Breast epithelium (tissue), 4 donors: Measurements from ENCODE around the gene C9orf152. TPM values are rescaled to one million over a fixed set of nuclear protein-coding genes. Genes with fewer than 3 reads are reported as not detected.

Source experiments
- DNase-seq, 2 donors: peaks; one replicate each; pipeline ENCODE4 v3.0.0-alpha.2; 2019; ENCODE audit warnings: low spot score in 2 of 2
- H3K27ac ChIP-seq, 2 donors: fragments of 200-600 bp; sonication (generic) in 1 of 2; one replicate each; pipeline ENCODE4 v1.5.1; 2016 to 2019; ENCODE audit warnings: mild to moderate bottlenecking in 1 of 2
- H3K27me3 ChIP-seq, 2 donors: fragments of 200-600 bp; sonication (generic) in 1 of 2; one replicate each; pipeline versions ENCODE4 v1.5.1 to v1.6.0; 2017 to 2019; ENCODE audit warnings: control low read depth in 1 of 2, mild to moderate bottlenecking in 1 of 2
- H3K36me3 ChIP-seq: fragments of 200-600 bp; one replicate; pipeline ENCODE4 v1.5.1; 2019
- H3K4me1 ChIP-seq, 2 donors: fragments of 200-600 bp; sonication (generic); one replicate each; pipeline ENCODE4 v1.5.1; 2016 to 2019; ENCODE audit warnings: control low read depth in 1 of 2
- H3K4me3 ChIP-seq, 3 donors: fragments of 200-600 bp; sonication (generic); 1 replicate in 2 of 3; 2 replicates in 1 of 3; pipeline ENCODE4 v1.5.1; 2016 to 2019; ENCODE audit warnings: mild to moderate bottlenecking in 3 of 3, moderate library complexity in 2 of 3
- H3K9me3 ChIP-seq, 2 donors: fragments of 200-600 bp; sonication (generic) in 1 of 2; one replicate each; pipeline ENCODE4 v1.5.1; 2016 to 2019; ENCODE audit warnings: control low read depth in 1 of 2
- POLR2A ChIP-seq: fragments of 450-650 bp; IDR thresholded peaks from one replicate; pipeline ENCODE4 v1.6.1; 2016; ENCODE audit warnings: antibody characterized with exemption, mild to moderate bottlenecking, moderate library complexity
- POLR2AphosphoS5 ChIP-seq, 3 donors: sonication (generic); formaldehyde crosslinking; IDR thresholded peaks; one replicate each; pipeline ENCODE4 v1.6.1; 2017; ENCODE audit warnings: antibody characterized with exemption in 3 of 3
- intact Hi-C: fragments of 100-400 bp; cut with DNase I; formaldehyde crosslinking; loops from one replicate; pipeline ENCODE4 v1.15.1; 2023; ENCODE audit warnings: low total_unique reads
- total RNA-seq, 3 donors: library from RNA; depleted of rRNA; stranded (reverse); fragments of >200 nt; gene quantifications; one replicate each; pipeline ENCODE4 v1.1.0, GENCODE V29; 2016
- TF ChIP-seq, protein P1 (sequence below), 3 donors: fragments of 450-650 bp; IDR thresholded peaks; one replicate each; pipeline ENCODE4 v1.5.1; 2016 to 2017; ENCODE audit warnings: antibody characterized with exemption in 3 of 3, mild to moderate bottlenecking in 3 of 3, moderate library complexity in 3 of 3

C9orf152 gene
- total RNA-seq, 3 donors from 2014 or later: 7.9 to 10.2 TPM; not detected in 1

GRCh38 chr9:110241260-110241857 is 33.4 kb upstream of the C9orf152 start:
- Histone ChIP-seq H3K4me1 (no peaks in the 10 kb centered on the region), H3K27ac (no peak overlapping the region), H3K27me3 (no peaks in the 10 kb centered on the region), H3K9me3 (no peaks in the 10 kb centered on the region), H3K36me3 (no peaks in the 10 kb centered on the region), H3K4me3 (no peak overlapping the region)
- intact Hi-C loops: no loop called here
- TF ChIP-seq, protein P1, sequence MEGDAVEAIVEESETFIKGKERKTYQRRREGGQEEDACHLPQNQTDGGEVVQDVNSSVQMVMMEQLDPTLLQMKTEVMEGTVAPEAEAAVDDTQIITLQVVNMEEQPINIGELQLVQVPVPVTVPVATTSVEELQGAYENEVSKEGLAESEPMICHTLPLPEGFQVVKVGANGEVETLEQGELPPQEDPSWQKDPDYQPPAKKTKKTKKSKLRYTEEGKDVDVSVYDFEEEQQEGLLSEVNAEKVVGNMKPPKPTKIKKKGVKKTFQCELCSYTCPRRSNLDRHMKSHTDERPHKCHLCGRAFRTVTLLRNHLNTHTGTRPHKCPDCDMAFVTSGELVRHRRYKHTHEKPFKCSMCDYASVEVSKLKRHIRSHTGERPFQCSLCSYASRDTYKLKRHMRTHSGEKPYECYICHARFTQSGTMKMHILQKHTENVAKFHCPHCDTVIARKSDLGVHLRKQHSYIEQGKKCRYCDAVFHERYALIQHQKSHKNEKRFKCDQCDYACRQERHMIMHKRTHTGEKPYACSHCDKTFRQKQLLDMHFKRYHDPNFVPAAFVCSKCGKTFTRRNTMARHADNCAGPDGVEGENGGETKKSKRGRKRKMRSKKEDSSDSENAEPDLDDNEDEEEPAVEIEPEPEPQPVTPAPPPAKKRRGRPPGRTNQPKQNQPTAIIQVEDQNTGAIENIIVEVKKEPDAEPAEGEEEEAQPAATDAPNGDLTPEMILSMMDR (IDR thresholded peaks at IDR 0.05): no peak
- no peak for TF ChIP-seq POLR2AphosphoS5 (IDR thresholded peaks at IDR 0.05)
- no peak for TF ChIP-seq POLR2A
- DNase-seq: no peak

DNA sequence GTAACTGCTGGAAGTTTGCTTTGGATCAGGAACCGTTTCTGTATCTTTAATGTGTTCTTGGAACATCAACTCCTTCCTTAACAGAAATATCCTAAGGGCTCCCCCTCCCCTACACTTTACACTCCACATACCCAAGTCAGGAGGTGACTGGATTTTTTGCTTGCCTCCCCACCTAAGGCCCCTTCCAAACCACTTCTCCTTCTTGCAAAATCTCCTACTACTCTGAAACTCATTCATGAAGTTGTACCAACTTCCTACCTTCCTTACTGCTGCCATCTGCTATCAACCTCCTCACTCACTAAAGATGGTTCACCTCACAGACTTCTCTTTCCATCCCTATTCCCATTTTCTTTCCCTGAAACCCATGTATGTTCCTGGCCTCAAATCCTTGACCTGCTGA is 32.2 kb upstream of the C9orf152 start:
- Histone ChIP-seq H3K4me3 (no peak overlapping the region), H3K4me1 (no peaks in the 10 kb centered on the region), H3K27me3 (no peaks in the 10 kb centered on the region), H3K27ac (no peak overlapping the region), H3K9me3 (no peaks in the 10 kb centered on the region), H3K36me3 (no peaks in the 10 kb centered on the region)
- TF ChIP-seq POLR2A: no peak
- no peak for TF ChIP-seq POLR2AphosphoS5 (IDR thresholded peaks at IDR 0.05)
- TF ChIP-seq, protein P1 (IDR thresholded peaks at IDR 0.05): no peak
- intact Hi-C loops: no loop called here
- DNase-seq: no peak

GRCh38 chr9:110228321-110228720 is 20.4 kb upstream of the C9orf152 start:
- intact Hi-C loops: no loop called here
- Histone ChIP-seq H3K36me3 (no peaks in the 10 kb centered on the region), H3K27ac (no peak overlapping the region), H3K9me3 (no peaks in the 10 kb centered on the region), H3K27me3 (no peaks in the 10 kb centered on the region), H3K4me3 (no peak overlapping the region), H3K4me1 (no peaks in the 10 kb centered on the region)
- no peak for DNase-seq
- TF ChIP-seq, protein P1 (IDR thresholded peaks at IDR 0.05): no peak
- TF ChIP-seq POLR2AphosphoS5 (IDR thresholded peaks at IDR 0.05) (no peak), POLR2A (no peak)

DNA sequence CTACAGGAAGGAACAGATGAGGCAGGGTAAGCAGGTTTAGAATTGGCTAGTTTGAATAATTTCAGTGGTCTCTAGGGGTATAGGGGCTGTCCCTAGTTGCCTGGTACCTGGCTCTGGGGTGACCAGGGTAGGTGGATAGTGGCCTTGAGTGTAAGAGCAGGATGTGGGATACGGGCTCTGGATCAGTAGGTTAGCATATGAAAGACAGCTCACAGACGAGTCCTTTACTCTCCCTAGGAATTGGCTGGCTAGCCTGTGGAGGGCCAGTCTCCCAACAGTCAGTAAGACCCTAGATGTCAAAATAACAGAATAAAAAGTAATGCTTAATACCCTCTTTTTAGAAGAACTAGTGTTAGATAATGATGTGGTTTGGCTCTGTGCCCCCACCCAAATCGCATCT is 16.6 kb upstream of the C9orf152 start:
- DNase-seq: no peak
- no peak for TF ChIP-seq POLR2A
- Histone ChIP-seq H3K4me3 (no peak overlapping the region), H3K27ac (no peak overlapping the region), H3K9me3 (no peaks in the 10 kb centered on the region), H3K27me3 (no peaks in the 10 kb centered on the region), H3K4me1 (no peaks in the 10 kb centered on the region), H3K36me3 (no peaks in the 10 kb centered on the region)
- intact Hi-C loops: no loop called here

- Histone ChIP-seq H3K36me3 (no peaks in the 10 kb centered on the region), H3K4me1 (no peaks in the 10 kb centered on the region), H3K4me3 (no peak overlapping the region), H3K27ac (no peak overlapping the region), H3K27me3 (no peaks in the 10 kb centered on the region), H3K9me3 (no peaks in the 10 kb centered on the region)
- no peak for DNase-seq
- no peak for TF ChIP-seq POLR2A
- TF ChIP-seq, protein P1 (IDR thresholded peaks at IDR 0.05): no peak
- TF ChIP-seq POLR2AphosphoS5 (IDR thresholded peaks at IDR 0.05): no peak
- intact Hi-C loops: no loop called here
These were observed 12.8 kb upstream of the C9orf152 start for GRCh38 chr9:110220809-110221208.
